ENCODE measurements around the gene OSGIN1. TPM values are rescaled to one million over a fixed set of nuclear protein-coding genes. Genes with fewer than 3 reads are reported as not detected.

The OSGIN1 gene
- total RNA-seq, 2 donors from 2014 or later, result 4.0 to 5.2 TPM

GRCh38 chr16:83929811-83930555 lies 23.1 kb upstream of the OSGIN1 start:
- TF ChIP-seq CTCF (IDR thresholded peaks at IDR 0.05), result no peak
- TF ChIP-seq POLR2A (IDR thresholded peaks at IDR 0.05), result no peak
- Histone ChIP-seq H3K4me1 (peaks cover 4% of the 10 kb centered on the region), H3K27me3 (no peaks in the 10 kb centered on the region), H3K36me3 (replicated peaks in 1 of 2; ENCODE audit: insufficient read depth in 1 of 2, low read depth in 2 of 2) (no peaks in the 10 kb centered on the region), H3K27ac (no peak overlapping the region), H3K4me3 (no peak overlapping the region), H3K9me3 (no peaks in the 10 kb centered on the region)
- no peak for ATAC-seq
- WGBS, 2 donors, result 85 to 87% methylated on average over 16 to 17 of the region's 17 CpGs
- intact Hi-C loops (cut with DNase I), result no loop called here
- no peak for DNase-seq

GRCh38 chr16:83930730-83931500 lies 22.1 kb upstream of the OSGIN1 start:
- no peak for ATAC-seq
- no peak for TF ChIP-seq POLR2A (IDR thresholded peaks at IDR 0.05)
- no peak for TF ChIP-seq CTCF (IDR thresholded peaks at IDR 0.05)

GRCh38 chr16:83931556-83931955 lies 21.5 kb upstream of the OSGIN1 start:
- ATAC-seq, result no peak
- intact Hi-C loops (cut with DNase I), result no loop called here
- 88 to 91% methylated on average over 10 to 17 of the region's 17 CpGs for WGBS, 2 donors
- H3K27me3 ChIP-seq, result no peaks in the 10 kb centered on the region
- no peaks in the 10 kb centered on the region for H3K4me1 ChIP-seq
- no peak for TF ChIP-seq POLR2A (IDR thresholded peaks at IDR 0.05)
- no peak for TF ChIP-seq CTCF (IDR thresholded peaks at IDR 0.05)
- H3K27ac ChIP-seq, result no peak overlapping the region
- no peaks in the 10 kb centered on the region for H3K9me3 ChIP-seq
- DNase-seq, result no peak
- no peak overlapping the region for H3K4me3 ChIP-seq
- no peaks in the 10 kb centered on the region for H3K36me3 ChIP-seq (replicated peaks in 1 of 2; ENCODE audit: insufficient read depth in 1 of 2, low read depth in 2 of 2)

More at GRCh38 chr16:83930730-83931500, 22.1 kb upstream of the OSGIN1 start:
- no peaks in the 10 kb centered on the region for H3K9me3 ChIP-seq
- H3K27ac ChIP-seq, result no peak overlapping the region
- no peak for DNase-seq
- H3K36me3 ChIP-seq (replicated peaks in 1 of 2; ENCODE audit: insufficient read depth in 1 of 2, low read depth in 2 of 2), result no peaks in the 10 kb centered on the region
- 81 to 100% methylated on average over 1 to 16 of the region's 22 CpGs for WGBS, 2 donors
- peaks cover 4% of the 10 kb centered on the region for H3K4me1 ChIP-seq
- no peaks in the 10 kb centered on the region for H3K27me3 ChIP-seq
- H3K4me3 ChIP-seq, result no peak overlapping the region
- intact Hi-C loops (cut with DNase I), result no loop called here

GRCh38 chr16:83932304-83932703 lies 20.7 kb upstream of the OSGIN1 start:
- no peak for ATAC-seq
- TF ChIP-seq POLR2A (IDR thresholded peaks at IDR 0.05) (no peak), CTCF (IDR thresholded peaks at IDR 0.05) (no peak)
- H3K27me3 ChIP-seq, result no peaks in the 10 kb centered on the region
- no peak for DNase-seq
- H3K36me3 ChIP-seq (replicated peaks in 1 of 2; ENCODE audit: insufficient read depth in 1 of 2, low read depth in 2 of 2), result no peaks in the 10 kb centered on the region
- H3K9me3 ChIP-seq, result no peaks in the 10 kb centered on the region
- WGBS, 2 donors, result 88 to 95% methylated on average over 4 to 11 of the region's 11 CpGs
- H3K4me3 ChIP-seq, result no peak overlapping the region
- intact Hi-C loops (cut with DNase I), result no loop called here
- no peak overlapping the region for H3K27ac ChIP-seq
- no peaks in the 10 kb centered on the region for H3K4me1 ChIP-seq

All from body of pancreas (tissue), 4 donors.